A549 (cell line): ENCODE data around the gene PHPT1. TPM values are rescaled to one million over a fixed set of nuclear protein-coding genes. Genes with fewer than 3 reads are reported as not detected.

Experiments
- ATAC-seq, 2 experiments: fragments of 200-7000 bp in 1 of 2; fragments of >200 bp in 1 of 2; cut with Nextera tagmentation in 1 of 2; cut with Tn5 transposase in 1 of 2; 3 replicates each; pipeline versions ENCODE4 v1.8.0 to v1.9.1; 2018 to 2020; ENCODE audit warnings: mild to moderate bottlenecking in 1 of 2, moderate library complexity in 1 of 2
- CTCF ChIA-PET: fragments of 300-600 bp; sonication (Branson Sonifier 250); formaldehyde crosslinking; extraction: SDS; loops from one replicate; lab custom pipeline; 2021; ENCODE audit warnings: antibody characterized with exemption, inconsistent platforms; lab: Yijun Ruan, JAX
- POLR2A ChIA-PET: fragments of 350-600 bp; formaldehyde crosslinking; extraction: SDS; loops from one replicate; lab custom pipeline; 2021; ENCODE audit warnings: antibody characterized with exemption, inconsistent platforms; lab: Yijun Ruan, JAX
- DNase-seq, 2 experiments: peaks; one replicate each; pipeline versions ENCODE4 v3.0.0 to v3.0.0-alpha.2; 2011 to 2016; ENCODE audit warnings: low read depth in 1 of 2, low spot score in 1 of 2
- FAIRE-seq: peaks from 2 replicates; lab custom pipeline; 2011; peaks lifted over from hg19 to GRCh38; lab: Jason Lieb, UNC
- H3K27ac ChIP-seq, 2 experiments: fragments of >200 bp; sonication (Bioruptor Twin); formaldehyde crosslinking; 3 replicates each; pipeline ENCODE4 v1.5.1; 2016 to 2017
- H3K4me1 ChIP-seq: fragments of >200 bp; sonication (Bioruptor Twin); formaldehyde crosslinking; 3 replicates; pipeline ENCODE4 v1.6.1; 2016
- H3K4me2 ChIP-seq: fragments of >200 bp; sonication (Bioruptor Twin); formaldehyde crosslinking; 3 replicates; pipeline ENCODE4 v1.6.1; 2016
- H3K4me3 ChIP-seq: fragments of >200 bp; sonication (Bioruptor Twin); formaldehyde crosslinking; 3 replicates; pipeline ENCODE4 v1.5.1; 2016
- H3K9me3 ChIP-seq: fragments of >200 bp; sonication (Bioruptor Twin); formaldehyde crosslinking; 3 replicates; pipeline ENCODE4 v1.6.1; 2016
- CBX2 ChIP-seq: fragments of 200-600 bp; sonication (generic); IDR thresholded peaks from 2 replicates; pipeline ENCODE4 v1.6.1; 2016; ENCODE audit warnings: low read depth, mild to moderate bottlenecking, borderline replicate concordance
- CBX8 ChIP-seq: fragments of 200-600 bp; sonication (generic); IDR thresholded peaks from 2 replicates; pipeline ENCODE4 v1.6.1; 2016
- CEBPB ChIP-seq, 2 experiments: fragments of >200 bp in 1 of 2; sonication (Bioruptor Twin) in 1 of 2; formaldehyde crosslinking in 1 of 2; IDR thresholded peaks; 2 replicates each; pipeline ENCODE4 v1.6.1; 2012 to 2016
- CHD4 ChIP-seq: fragments of 200-600 bp; sonication (generic); IDR thresholded peaks from 2 replicates; pipeline ENCODE4 v1.6.1; 2016; ENCODE audit warnings: antibody characterized with exemption, mild to moderate bottlenecking, borderline replicate concordance
- EHF ChIP-seq: fragments of 250-450 bp; sonication (Bioruptor Pico); IDR thresholded peaks from 2 replicates; pipeline ENCODE4 v1.5.0; 2020; ENCODE audit warnings: mild to moderate bottlenecking
- EHMT2 ChIP-seq: fragments of 200-600 bp; sonication (generic); IDR thresholded peaks from 2 replicates; pipeline ENCODE4 v1.6.1; 2016; ENCODE audit warnings: antibody characterized with exemption, low read depth, mild to moderate bottlenecking, moderate library complexity
- ELK1 ChIP-seq: fragments of 150-350 bp; IDR thresholded peaks from 2 replicates; pipeline ENCODE4 v1.6.1; 2014; ENCODE audit warnings: low read depth, mild to moderate bottlenecking, low read length
- FOXS1 ChIP-seq: fragments of 250-450 bp; sonication (Bioruptor Pico); IDR thresholded peaks from 2 replicates; pipeline ENCODE4 v1.5.0; 2020; ENCODE audit warnings: mild to moderate bottlenecking, moderate library complexity
- HDAC2 ChIP-seq: fragments of 200-600 bp; sonication (generic); IDR thresholded peaks from 2 replicates; pipeline ENCODE4 v1.6.1; 2016
- HEYL ChIP-seq: fragments of 250-450 bp; sonication (Bioruptor Pico); IDR thresholded peaks from 2 replicates; pipeline ENCODE4 v1.8.0; 2021; ENCODE audit warnings: mild to moderate bottlenecking, moderate library complexity
- HMGXB4 ChIP-seq: fragments of 250-450 bp; sonication (Bioruptor Pico); IDR thresholded peaks from 2 replicates; pipeline ENCODE4 v1.5.0; 2021; ENCODE audit warnings: mild to moderate bottlenecking, moderate library complexity, borderline replicate concordance
- HOXA7 ChIP-seq: fragments of 250-450 bp; sonication (Bioruptor Pico); IDR thresholded peaks from 2 replicates; pipeline ENCODE4 v1.5.0; 2020; ENCODE audit warnings: mild to moderate bottlenecking, moderate library complexity
- HOXB5 ChIP-seq: fragments of 250-450 bp; sonication (Bioruptor Pico); IDR thresholded peaks from 2 replicates; pipeline ENCODE4 v1.5.0; 2020; ENCODE audit warnings: mild to moderate bottlenecking, moderate library complexity
- KDM1A ChIP-seq: fragments of 200-600 bp; sonication (generic); IDR thresholded peaks from 2 replicates; pipeline ENCODE4 v1.6.1; 2016; ENCODE audit warnings: low read depth, mild to moderate bottlenecking
- MYC ChIP-seq: IDR thresholded peaks from 2 replicates; pipeline ENCODE4 v1.6.1; 2012; ENCODE audit warnings: mild to moderate bottlenecking, inconsistent platforms, low read length, improper control_type of control experiment, borderline replicate concordance
- NPAS2 ChIP-seq: fragments of 250-450 bp; sonication (Bioruptor Pico); IDR thresholded peaks from 2 replicates; pipeline ENCODE4 v1.8.0; 2022; ENCODE audit warnings: mild to moderate bottlenecking, moderate library complexity, borderline replicate concordance
- PHF8 ChIP-seq: fragments of 200-600 bp; sonication (generic); IDR thresholded peaks from 2 replicates; pipeline ENCODE4 v1.6.1; 2016; ENCODE audit warnings: low read depth, mild to moderate bottlenecking, antibody characterized with exemption, moderate library complexity, borderline replicate concordance
- RARB ChIP-seq: fragments of 250-450 bp; sonication (Bioruptor Pico); IDR thresholded peaks from 2 replicates; pipeline ENCODE4 v1.8.0; 2021; ENCODE audit warnings: mild to moderate bottlenecking, moderate library complexity
- RNF2 ChIP-seq: fragments of 200-600 bp; sonication (generic); IDR thresholded peaks from 2 replicates; pipeline ENCODE4 v1.6.1; 2016; ENCODE audit warnings: low read depth, mild to moderate bottlenecking, antibody characterized with exemption, moderate library complexity, borderline replicate concordance
- TFCP2L1 ChIP-seq: fragments of 250-450 bp; sonication (Bioruptor Pico); IDR thresholded peaks from 2 replicates; pipeline ENCODE4 v1.5.0; 2021; ENCODE audit warnings: mild to moderate bottlenecking
- TP53 ChIP-seq: fragments of 250-450 bp; sonication (Bioruptor Pico); IDR thresholded peaks from 2 replicates; pipeline ENCODE4 v1.5.0; 2021; ENCODE audit warnings: mild to moderate bottlenecking, moderate library complexity
- ZC3H11A ChIP-seq: fragments of 450-650 bp; IDR thresholded peaks from 2 replicates; pipeline ENCODE4 v1.6.1; 2014; ENCODE audit warnings: antibody characterized with exemption, mild to moderate bottlenecking
- ZNF302 ChIP-seq: fragments of 250-450 bp; sonication (Bioruptor Pico); IDR thresholded peaks from 2 replicates; pipeline ENCODE4 v1.9.0; 2021; ENCODE audit warnings: inconsistent platforms, mild to moderate bottlenecking, moderate library complexity
- ZSCAN20 ChIP-seq: fragments of 250-450 bp; sonication (Bioruptor Pico); IDR thresholded peaks from 2 replicates; pipeline ENCODE4 v1.8.0; 2022; ENCODE audit warnings: mild to moderate bottlenecking, moderate library complexity
- WGBS: methylation state at CpG from one replicate; pipeline ENCODE4 v1.1.6; 2017; ENCODE audit errors: missing lambda C conversion rate; 5-methylcytosine and 5-hydroxymethylcytosine counted together
- polyA plus RNA-seq, 4 experiments: library from polyadenylated mRNA; depleted of rRNA in 3 of 4; stranded (reverse); fragments of >200 nt; fragmentation: RNase III in 1 of 4; extraction: RNeasy Plus Mini Kit Qiagen cat#74134 plus additional on column Dnase treatment in 1 of 4; gene quantifications; 2 replicates in 3 of 4; 3 replicates in 1 of 4; pipeline ENCODE4 v1.2.3, GENCODE V29; 2011 to 2017
- TF ChIP-seq, protein P1 (sequence below): fragments of >200 bp; sonication (Bioruptor Twin); formaldehyde crosslinking; IDR thresholded peaks from 3 replicates; pipeline ENCODE4 v1.6.1; 2016

Gene PHPT1
- polyA plus RNA-seq, 2 of the 4 experiments (the other 2 are of a cell fraction), result 123 to 234 TPM

- Histone ChIP-seq H3K4me3 (no peak overlapping the region), H3K9me3 (no peaks in the 10 kb centered on the region)
- POLR2A ChIA-PET, result interaction anchor here (0.7 kb wide), 1 partner anchor 16 kb away, joined by 4 read pairs; no protein-coding TSS in a partner anchor
- DNase-seq, result no peak
- TF ChIP-seq CHD4 (no peak), EHMT2 (no peak), ZC3H11A (no peak), MYC (no peak), NPAS2 (CRISPR knock-in tag) (no peak), CBX2 (no peak), FOXS1 (no peak), RARB (CRISPR knock-in tag) (no peak), CBX8 (no peak), HOXB5 (CRISPR knock-in tag) (no peak), HDAC2 (no peak), ZSCAN20 (CRISPR knock-in tag) (no peak), HOXA7 (no peak), KDM1A (no peak), CEBPB (IDR thresholded peaks at IDR 0.05) (no peak), TP53 (CRISPR knock-in tag) (no peak), TFCP2L1 (no peak), ELK1 (no peak)
- TF ChIP-seq, all 56 proteins: peak for 0
- ATAC-seq (no peak), FAIRE-seq (no peak)
- no peak overlapping the region for H3K27ac ChIP-seq
- no peak overlapping the region for H3K4me2 ChIP-seq
- CTCF ChIA-PET, result interaction anchor here (0.5 to 3.0 kb wide), 9 partner anchors 8 to 237 kb away, joined by 3 to 10 read pairs (median 4); partner anchors contain the start of gene AJM1
- no peaks in the 10 kb centered on the region for H3K4me1 ChIP-seq
- WGBS, result 94% methylated on average over 8 of the region's 24 CpGs
Measured at GRCh38 chr9:136826703-136827582, 22.3 kb upstream of the PHPT1 start.

DNA sequence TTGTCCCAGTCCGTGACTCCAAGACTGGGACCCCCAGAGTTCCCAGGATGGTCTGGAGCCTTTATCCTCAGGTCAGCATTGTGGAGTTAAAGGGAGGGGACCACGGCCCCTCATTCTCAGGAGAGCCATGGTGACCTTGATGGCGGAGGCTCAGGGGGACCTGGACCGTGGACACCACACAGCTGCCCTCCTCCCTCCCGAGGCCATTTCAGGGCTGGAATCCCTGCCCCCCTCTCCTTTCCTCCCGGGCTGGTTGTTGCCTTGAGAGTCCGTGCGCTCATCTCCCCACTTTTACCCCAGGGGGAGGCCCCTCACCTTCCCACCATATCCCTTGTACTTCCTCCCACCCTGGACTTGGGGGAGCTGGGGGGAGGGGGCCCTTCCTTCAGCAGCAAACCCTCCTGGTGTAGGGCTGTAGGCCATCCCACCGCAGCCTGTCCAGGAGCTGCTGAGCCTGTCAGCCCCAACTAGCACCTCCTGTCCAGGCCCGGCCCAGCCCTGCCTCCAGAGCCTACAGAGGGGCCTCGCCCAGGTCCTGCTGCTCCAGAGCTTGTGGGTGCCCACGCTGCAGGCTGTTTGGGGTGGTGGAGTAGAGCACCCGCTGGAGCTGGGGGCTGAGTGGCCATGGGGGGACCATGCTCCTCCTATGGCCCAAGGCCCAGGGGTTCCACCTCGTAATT, 21.3 kb upstream of the PHPT1 start:
- no peak for TF ChIP-seq EHMT2
- no peak for TF ChIP-seq CEBPB (IDR thresholded peaks at IDR 0.05)
- TF ChIP-seq PHF8, result no peak
- TF ChIP-seq, all 56 proteins: peak for 0
- 91% methylated on average over 12 of the region's 14 CpGs for WGBS
- ATAC-seq (no peak), DNase-seq (no peak), FAIRE-seq (no peak)
- POLR2A ChIA-PET, result interaction anchor here (0.7 kb wide), 1 partner anchor 17 kb away, joined by 4 read pairs; no protein-coding TSS in a partner anchor
- Histone ChIP-seq H3K4me3 (no peak overlapping the region), H3K4me1 (no peaks in the 10 kb centered on the region), H3K9me3 (no peaks in the 10 kb centered on the region), H3K27ac (no peak overlapping the region), H3K4me2 (no peak overlapping the region)
- CTCF ChIA-PET, result interaction anchor here (0.6 to 8.1 kb wide), 5 partner anchors 15 to 236 kb away, joined by 3 to 72 read pairs (median 4); partner anchors contain the start of gene AJM1

DNA sequence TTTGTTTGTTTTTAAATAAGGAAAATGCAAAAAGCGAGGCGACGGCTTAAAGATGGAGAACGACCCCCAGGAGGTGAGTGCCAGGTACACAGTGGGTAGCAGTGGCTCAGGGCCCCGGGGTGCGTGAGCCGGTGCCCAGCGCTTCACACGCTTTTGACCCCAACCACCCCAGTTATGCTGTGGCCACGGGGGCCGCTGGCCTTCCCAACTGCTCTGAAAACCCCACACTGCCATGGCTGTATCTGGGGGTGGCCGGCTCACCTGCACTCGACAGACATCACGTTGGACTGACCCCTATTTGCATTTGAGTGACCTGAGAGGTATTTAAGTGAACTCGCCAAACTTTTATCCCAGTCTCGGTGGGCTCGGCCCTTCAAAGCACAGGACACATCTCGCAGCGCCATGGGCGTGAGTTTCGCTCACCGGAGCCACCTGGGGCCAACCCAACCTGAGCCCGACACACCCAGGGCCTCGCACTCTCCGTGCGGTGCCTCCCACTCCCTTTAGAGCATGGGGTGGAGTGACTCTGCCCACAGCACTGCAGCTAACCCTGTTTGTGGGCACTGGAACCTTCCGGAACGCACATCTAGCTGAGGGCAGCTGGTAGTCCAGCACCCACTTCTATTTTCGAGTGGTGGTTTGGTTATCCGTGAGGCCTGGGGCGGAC, 20.6 kb upstream of the PHPT1 start:
- no peak for FAIRE-seq
- H3K4me2 ChIP-seq, result no peak overlapping the region
- no peak overlapping the region for H3K4me3 ChIP-seq
- no peak for DNase-seq
- no peaks in the 10 kb centered on the region for H3K9me3 ChIP-seq
- no peak for ATAC-seq
- 95% methylated on average over 31 of the region's 31 CpGs for WGBS
- CTCF ChIA-PET, result interaction anchor here (1.0 to 8.1 kb wide), 5 partner anchors 9 to 236 kb away, joined by 3 to 72 read pairs (median 4); partner anchors contain the start of gene AJM1
- H3K27ac ChIP-seq, result no peak overlapping the region
- POLR2A ChIA-PET, result no interaction called here
- no peaks in the 10 kb centered on the region for H3K4me1 ChIP-seq
- no peak for TF ChIP-seq HMGXB4 (CRISPR knock-in tag)
- TF ChIP-seq, protein P1, sequence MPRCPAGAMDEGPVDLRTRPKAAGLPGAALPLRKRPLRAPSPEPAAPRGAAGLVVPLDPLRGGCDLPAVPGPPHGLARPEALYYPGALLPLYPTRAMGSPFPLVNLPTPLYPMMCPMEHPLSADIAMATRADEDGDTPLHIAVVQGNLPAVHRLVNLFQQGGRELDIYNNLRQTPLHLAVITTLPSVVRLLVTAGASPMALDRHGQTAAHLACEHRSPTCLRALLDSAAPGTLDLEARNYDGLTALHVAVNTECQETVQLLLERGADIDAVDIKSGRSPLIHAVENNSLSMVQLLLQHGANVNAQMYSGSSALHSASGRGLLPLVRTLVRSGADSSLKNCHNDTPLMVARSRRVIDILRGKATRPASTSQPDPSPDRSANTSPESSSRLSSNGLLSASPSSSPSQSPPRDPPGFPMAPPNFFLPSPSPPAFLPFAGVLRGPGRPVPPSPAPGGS, result no peak
- TF ChIP-seq HEYL (CRISPR knock-in tag), result no peak
- TF ChIP-seq RNF2, result no peak
- TF ChIP-seq MYC, result no peak
- TF ChIP-seq EHF, result no peak
- TF ChIP-seq ELK1, result no peak
- no peak for TF ChIP-seq RARB (CRISPR knock-in tag)
- TF ChIP-seq CBX2, result no peak
- TF ChIP-seq ZNF302 (CRISPR knock-in tag), result no peak
